GM21529 (cell line): Measurements from ENCODE around the gene RTTN.

Source experiments
- ATAC-seq: cut with Tn5 transposase; IDR thresholded peaks from one replicate; pipeline ENCODE4 v1.9.1; 2021; ENCODE audit not compliant: unreplicated experiment

Gene RTTN

GRCh38 chr18:70085641-70086040 is 119.8 kb downstream of the RTTN start:
- ATAC-seq, result no peak

GRCh38 chr18:70082430-70082829 is 123.1 kb downstream of the RTTN start:
- ATAC-seq, result no peak

GRCh38 chr18:70078106-70078505 is 127.4 kb downstream of the RTTN start:
- no peak for ATAC-seq

- ATAC-seq, result no peak
These were observed 129.6 kb downstream of the RTTN start for GRCh38 chr18:70075906-70076305.

GRCh38 chr18:70074116-70074515 is 131.4 kb downstream of the RTTN start:
- ATAC-seq, result no peak

GRCh38 chr18:70073432-70073831 is 132.1 kb downstream of the RTTN start:
- no peak for ATAC-seq

- peak; percentile 69 for ATAC-seq
These were observed 132.8 kb downstream of the RTTN start for GRCh38 chr18:70072678-70073077.

- no peak for ATAC-seq
These were observed 135.5 kb downstream of the RTTN start for GRCh38 chr18:70069965-70070364.

- no peak for ATAC-seq
These were observed 136.1 kb downstream of the RTTN start for GRCh38 chr18:70069382-70069781.

- ATAC-seq, result no peak
These were observed 136.5 kb downstream of the RTTN start for GRCh38 chr18:70068981-70069380.

- ATAC-seq, result no peak
These were observed 145.8 kb downstream of the RTTN start for GRCh38 chr18:70059684-70060083.

GRCh38 chr18:70058916-70059315 is 146.6 kb downstream of the RTTN start:
- ATAC-seq, result peak; percentile 99

GRCh38 chr18:70047931-70048603 is 157.4 kb downstream of the RTTN start:
- no peak for ATAC-seq

GRCh38 chr18:70046796-70047195 is 158.7 kb downstream of the RTTN start:
- no peak for ATAC-seq

GRCh38 chr18:70046207-70046606 is 159.3 kb downstream of the RTTN start:
- no peak for ATAC-seq

GRCh38 chr18:70044632-70045031 is 160.9 kb downstream of the RTTN start:
- no peak for ATAC-seq

GRCh38 chr18:70041459-70042050 is 163.9 kb downstream of the RTTN start:
- no peak for ATAC-seq

- ATAC-seq, result no peak
These were observed 166.3 kb downstream of the RTTN start for GRCh38 chr18:70039186-70039585.

GRCh38 chr18:70037431-70038061 is 167.9 kb downstream of the RTTN start:
- ATAC-seq, result peak; percentile 24

GRCh38 chr18:70036771-70037347 is 168.6 kb downstream of the RTTN start:
- ATAC-seq, result peak; percentile 99

GRCh38 chr18:70036168-70036567 is 169.3 kb downstream of the RTTN start:
- ATAC-seq, result no peak

- no peak for ATAC-seq
These were observed 174.3 kb downstream of the RTTN start for GRCh38 chr18:70031221-70031620.
